KG1 (cell line): ENCODE data around the gene ZNF503.

Experiments
- DNase-seq: peaks from one replicate; lab custom pipeline; 2025; lab: John Stamatoyannopoulos, UW

The ZNF503 gene

GRCh38 chr10:75401569-75402485 lies at the start of gene ZNF503:
Gene ZNF503 (minus strand): TSS chr10:75401764. CDS start chr10:75401419, 345 bp downstream.
- DNase-seq: peak; percentile 45

DNA sequence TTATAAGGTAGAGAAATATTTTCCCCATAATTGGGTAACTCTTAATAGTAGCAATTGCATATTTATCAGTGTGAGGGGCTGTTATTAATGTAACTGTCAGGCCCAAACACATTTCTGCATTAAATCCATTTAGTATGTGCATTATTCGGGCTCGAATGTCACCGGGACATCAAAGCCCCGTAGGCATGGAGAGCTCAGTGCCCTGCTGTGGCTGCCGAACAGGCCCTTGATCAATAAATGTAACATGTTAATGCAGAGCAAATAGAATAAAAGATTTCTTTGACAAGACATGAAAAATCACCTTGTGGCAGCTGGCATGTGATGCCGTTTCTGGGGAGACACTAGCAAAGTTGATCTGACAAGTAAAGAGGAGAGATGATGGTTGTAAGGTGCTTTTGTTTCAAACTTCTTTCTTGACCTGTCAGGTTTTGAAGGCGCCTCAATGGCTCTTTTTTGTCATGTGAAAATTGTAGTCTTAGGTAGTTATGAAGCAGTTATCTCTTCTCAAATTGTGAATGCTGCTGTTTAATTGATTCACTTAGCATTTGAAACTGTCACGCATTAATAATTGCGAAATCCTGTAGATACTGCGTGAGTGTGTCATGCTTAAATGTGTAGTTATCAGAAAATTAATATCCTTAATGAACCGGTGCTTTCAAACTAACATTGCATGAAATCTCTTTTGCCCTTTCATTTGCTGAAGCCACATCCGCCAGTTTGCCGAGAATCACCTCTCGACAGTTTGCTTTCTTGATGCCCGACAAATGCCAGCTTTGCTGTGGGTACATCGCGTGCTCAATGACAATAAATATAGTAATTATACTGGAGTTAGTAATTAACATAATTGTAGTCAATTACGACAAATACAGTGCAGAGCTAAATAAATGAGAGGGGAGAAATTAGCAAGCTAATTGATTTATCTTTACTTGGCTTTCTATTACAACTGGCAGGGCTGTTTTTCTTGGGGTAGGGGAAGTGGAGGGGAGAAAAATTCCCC lies 49.4 kb upstream of the ZNF503 start:
- DNase-seq: no peak

DNA sequence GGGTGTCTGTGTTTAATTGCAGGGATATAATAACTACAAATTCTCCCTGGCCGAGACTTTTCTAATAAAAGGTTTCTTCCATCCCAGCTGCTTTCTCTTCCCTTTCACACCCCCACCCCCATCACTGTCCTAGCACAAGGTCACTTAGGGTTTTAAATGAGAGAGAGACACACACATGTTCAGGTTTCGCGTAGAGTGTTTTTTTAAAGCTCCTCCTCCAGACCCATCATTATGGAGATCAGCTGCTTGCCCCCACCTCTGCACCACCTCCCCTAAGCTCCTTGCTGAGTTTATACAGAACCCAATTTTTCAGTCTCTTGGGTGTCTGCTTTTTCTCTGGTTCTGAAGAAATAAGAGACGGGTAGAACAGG lies 48.5 kb upstream of the ZNF503 start:
- DNase-seq: no peak

DNA sequence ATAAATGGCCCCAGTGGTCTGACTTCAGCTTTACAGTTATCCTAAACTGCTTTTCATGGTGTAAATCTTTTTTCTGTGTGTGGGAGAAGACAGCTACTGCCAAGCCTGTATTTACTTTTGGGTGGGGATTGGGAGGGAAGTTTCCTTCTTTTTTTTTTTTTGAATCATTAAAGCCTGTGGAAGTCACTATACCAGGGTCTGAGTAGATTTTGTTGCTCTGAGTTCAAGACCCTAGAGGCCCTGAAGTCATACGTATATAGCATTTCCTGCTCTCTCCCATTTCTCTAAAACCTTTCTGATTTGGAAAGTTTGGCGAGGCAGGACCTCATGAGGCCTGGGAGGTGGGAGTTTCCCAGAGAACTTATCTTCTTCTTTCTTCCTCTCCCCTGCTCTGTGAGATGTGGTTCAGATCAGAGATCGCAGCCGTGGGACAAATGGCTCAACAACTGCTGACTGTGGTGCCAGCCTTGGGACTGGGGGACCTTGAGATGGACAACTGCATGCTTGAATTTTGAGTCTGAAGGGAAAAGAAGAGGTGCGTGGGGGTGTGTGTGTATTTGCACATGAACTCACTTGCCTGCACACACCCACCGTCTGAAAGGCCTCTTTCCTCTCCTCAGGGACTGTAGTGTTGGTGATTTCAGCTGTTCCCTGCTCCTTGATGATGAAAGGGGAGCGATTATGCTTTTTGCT lies 48.0 kb upstream of the ZNF503 start:
- DNase-seq: no peak

- DNase-seq: no peak
These were observed 46.6 kb upstream of the ZNF503 start for GRCh38 chr10:75448166-75448565.

- no peak for DNase-seq
These were observed 44.9 kb upstream of the ZNF503 start for GRCh38 chr10:75446508-75446907.

DNA sequence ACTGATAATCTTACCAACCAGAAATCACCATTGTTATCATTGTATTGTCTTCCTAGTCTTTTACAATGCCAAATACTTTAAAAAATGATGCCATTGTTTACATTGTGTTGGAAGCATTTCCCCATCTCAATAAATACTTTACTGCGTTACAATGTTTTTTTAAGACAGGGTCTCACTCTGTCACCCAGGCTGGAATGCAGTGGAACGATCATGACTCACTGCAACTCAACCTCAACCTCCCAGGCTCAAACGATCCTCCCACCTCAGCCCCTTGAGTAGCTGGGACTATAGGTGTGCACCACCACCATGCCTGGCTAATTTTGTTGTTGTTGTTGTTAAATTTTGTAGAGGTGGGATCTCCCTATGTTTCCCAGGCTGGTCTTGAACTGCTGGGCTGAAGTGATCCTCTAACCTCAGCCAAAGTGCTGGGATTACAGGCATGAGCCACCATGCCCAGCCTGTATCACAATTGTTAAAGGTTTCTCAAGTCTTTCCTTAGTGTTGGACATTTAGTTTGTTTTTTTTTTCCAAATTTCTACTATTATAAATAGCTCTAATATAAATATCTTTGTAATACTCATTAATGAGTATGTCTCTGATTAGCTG lies 43.3 kb upstream of the ZNF503 start:
- DNase-seq: no peak

- DNase-seq: no peak
These were observed 41.8 kb upstream of the ZNF503 start for GRCh38 chr10:75443362-75443761.

GRCh38 chr10:75441682-75442081 lies 40.1 kb upstream of the ZNF503 start:
- no peak for DNase-seq

DNA sequence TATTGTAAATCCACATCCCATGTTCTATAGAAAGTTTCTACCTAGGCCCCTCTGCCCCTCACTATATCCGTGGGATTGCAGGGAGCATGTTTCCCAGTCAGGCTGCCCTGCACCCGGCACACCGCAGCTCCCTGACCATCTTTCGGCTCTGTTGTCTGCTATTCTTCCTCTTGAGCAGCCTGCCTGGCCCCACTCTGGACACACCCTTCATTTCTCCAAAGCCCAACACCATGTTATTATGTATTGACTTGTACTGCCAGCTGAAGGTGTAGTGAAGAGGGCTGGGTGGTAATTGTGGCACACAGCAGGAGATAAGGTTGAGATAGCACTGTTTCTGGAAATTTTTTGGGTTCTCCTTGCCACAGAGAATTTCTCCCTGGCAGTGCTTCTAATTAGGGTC lies 39.6 kb upstream of the ZNF503 start:
- no peak for DNase-seq

DNA sequence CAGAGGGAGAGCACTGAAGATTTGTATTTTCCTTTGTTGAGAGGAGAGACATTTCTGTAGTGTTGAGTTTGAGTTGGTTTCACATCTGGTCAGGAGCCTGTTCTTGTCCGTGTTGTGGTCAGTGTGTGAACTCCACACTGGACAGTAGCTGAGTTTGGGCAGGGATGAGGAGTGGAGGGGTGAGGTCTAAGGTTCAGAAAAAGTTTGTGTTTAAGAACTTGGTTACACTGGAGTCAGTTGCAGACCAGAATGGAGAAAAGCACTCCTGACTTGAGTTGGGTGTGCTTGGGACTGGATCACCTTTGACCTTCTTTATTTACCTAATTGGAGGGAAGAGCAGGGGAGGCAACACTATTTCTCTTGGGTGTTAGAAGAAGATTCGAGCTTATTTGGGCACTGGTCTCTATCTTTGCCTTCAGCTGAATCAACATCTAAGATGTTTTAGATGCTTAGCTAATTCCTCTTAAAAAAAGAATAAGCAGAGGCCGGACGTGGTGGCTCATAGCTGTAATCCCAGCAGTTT lies 38.8 kb upstream of the ZNF503 start:
- DNase-seq: no peak

DNA sequence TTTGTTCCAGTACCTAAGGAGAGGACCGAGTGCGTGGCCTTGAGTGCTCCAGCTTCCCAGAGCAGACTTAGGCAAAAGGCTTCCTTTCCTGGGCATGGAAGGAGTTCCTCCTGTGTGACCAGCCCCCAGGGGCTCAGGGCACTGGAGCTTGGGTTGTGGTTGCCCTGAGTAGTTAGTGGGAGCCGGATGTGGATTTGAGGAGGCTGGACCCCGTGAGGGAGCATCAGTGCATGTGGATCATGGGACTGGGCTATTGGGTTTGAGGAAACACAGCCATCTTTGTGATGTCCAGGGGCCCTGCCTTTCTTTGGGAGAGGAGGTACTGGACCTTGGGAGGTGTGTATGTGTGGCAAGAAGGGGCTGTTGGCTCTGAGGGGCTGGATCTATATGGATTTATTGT lies 38.2 kb upstream of the ZNF503 start:
- no peak for DNase-seq

GRCh38 chr10:75438275-75438674 lies 36.7 kb upstream of the ZNF503 start:
- DNase-seq: no peak

GRCh38 chr10:75437693-75438092 lies 36.1 kb upstream of the ZNF503 start:
- DNase-seq: no peak

DNA sequence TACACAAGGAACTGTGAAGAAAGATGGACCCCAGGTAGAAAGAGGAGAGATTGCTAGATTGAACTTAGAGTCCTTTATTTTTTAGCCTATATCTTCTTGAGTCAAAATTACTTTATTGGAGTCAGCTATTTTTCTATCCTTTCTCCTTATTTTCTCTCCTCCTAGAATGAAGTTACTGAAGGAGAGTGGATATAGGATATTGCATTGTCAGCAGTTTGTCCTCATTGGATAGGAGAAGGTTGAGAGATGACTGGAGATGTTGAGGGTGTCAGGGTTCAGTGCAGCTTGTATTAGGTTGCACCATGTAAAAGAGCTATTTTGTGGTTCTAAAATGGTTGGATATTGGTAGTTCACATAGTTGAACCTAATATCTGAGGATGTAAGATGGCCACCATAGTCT lies 35.3 kb upstream of the ZNF503 start:
- DNase-seq: no peak

GRCh38 chr10:75435291-75435690 lies 33.7 kb upstream of the ZNF503 start:
- DNase-seq: no peak

GRCh38 chr10:75434291-75434690 lies 32.7 kb upstream of the ZNF503 start:
- no peak for DNase-seq

GRCh38 chr10:75433216-75433615 lies 31.7 kb upstream of the ZNF503 start:
- no peak for DNase-seq

- DNase-seq: no peak
These were observed 31.2 kb upstream of the ZNF503 start for GRCh38 chr10:75432763-75433162.

GRCh38 chr10:75432176-75432575 lies 30.6 kb upstream of the ZNF503 start:
- no peak for DNase-seq
